ENCODE measurements around the gene UCK2. TPM values are rescaled to one million over a fixed set of nuclear protein-coding genes. Genes with fewer than 3 reads are reported as not detected.

The UCK2 gene
- total RNA-seq, 2 experiments from 2014 or later = 0.67 to 0.71 TPM

DNA sequence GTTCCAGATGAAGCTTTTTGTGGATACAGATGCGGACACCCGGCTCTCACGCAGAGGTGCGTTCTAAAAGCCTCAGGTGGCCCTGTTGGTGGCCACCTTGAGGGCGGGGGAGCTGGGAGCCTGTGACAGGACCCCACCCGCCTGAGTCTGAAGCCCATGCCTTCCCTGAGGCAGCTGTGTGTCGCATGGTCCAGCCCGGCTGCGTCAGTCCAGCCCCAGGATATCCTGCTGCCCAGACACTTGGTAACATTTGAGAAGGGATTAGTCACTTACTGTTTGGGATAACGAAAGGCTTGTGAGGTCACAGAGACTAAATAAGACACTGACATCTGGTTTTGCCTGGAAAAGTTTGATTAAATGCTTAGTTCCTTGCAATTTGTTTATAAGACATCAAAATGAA lies 68.9 kb downstream of the UCK2 start:
- ATAC-seq (ENCODE audit: poor library complexity) (no peak), DNase-seq (no peak)
- TF ChIP-seq, protein P1, sequence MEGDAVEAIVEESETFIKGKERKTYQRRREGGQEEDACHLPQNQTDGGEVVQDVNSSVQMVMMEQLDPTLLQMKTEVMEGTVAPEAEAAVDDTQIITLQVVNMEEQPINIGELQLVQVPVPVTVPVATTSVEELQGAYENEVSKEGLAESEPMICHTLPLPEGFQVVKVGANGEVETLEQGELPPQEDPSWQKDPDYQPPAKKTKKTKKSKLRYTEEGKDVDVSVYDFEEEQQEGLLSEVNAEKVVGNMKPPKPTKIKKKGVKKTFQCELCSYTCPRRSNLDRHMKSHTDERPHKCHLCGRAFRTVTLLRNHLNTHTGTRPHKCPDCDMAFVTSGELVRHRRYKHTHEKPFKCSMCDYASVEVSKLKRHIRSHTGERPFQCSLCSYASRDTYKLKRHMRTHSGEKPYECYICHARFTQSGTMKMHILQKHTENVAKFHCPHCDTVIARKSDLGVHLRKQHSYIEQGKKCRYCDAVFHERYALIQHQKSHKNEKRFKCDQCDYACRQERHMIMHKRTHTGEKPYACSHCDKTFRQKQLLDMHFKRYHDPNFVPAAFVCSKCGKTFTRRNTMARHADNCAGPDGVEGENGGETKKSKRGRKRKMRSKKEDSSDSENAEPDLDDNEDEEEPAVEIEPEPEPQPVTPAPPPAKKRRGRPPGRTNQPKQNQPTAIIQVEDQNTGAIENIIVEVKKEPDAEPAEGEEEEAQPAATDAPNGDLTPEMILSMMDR (IDR thresholded peaks at IDR 0.05) = no peak
- Histone ChIP-seq H3K4me3 (ENCODE audit: low read length) (no peak overlapping the region), H3K4me1 (ENCODE audit: insufficient read depth, low read length) (peaks cover 3% of the 10 kb centered on the region), H3K27ac (ENCODE audit: low read depth in 1 of 2, low read length in 2 of 2) (no peak overlapping the region), H3K36me3 (ENCODE audit: insufficient read depth, low read length) (no peaks in the 10 kb centered on the region), H3K9me3 (ENCODE audit: control insufficient read depth in 1 of 2, insufficient read depth in 1 of 2, low read length in 2 of 2) (no peaks in the 10 kb centered on the region), H3K27me3 (ENCODE audit: control insufficient read depth in 1 of 2, insufficient read depth in 2 of 2, low read length in 2 of 2) (no peaks in the 10 kb centered on the region)
- POLR2A ChIA-PET = interaction anchor here (0.6 kb wide), 1 partner anchor 99 kb away, joined by 4 read pairs; no protein-coding TSS in a partner anchor
- no peaks in the 10 kb centered on the region for H3K4me1 Mint-ChIP-seq (ENCODE audit: low read depth)
- no peaks in the 10 kb centered on the region for H3K36me3 Mint-ChIP-seq (ENCODE audit: low read depth)
- H3K4me3 Mint-ChIP-seq = no peak overlapping the region
- H3K27me3 Mint-ChIP-seq = no peaks in the 10 kb centered on the region
- CTCF ChIA-PET = no interaction called here
- intact Hi-C loops (cut with DNase I, micrococcal nuclease) = no loop called here
- H3K27ac Mint-ChIP-seq = no peak overlapping the region
- H3K9me3 Mint-ChIP-seq = no peaks in the 10 kb centered on the region

DNA sequence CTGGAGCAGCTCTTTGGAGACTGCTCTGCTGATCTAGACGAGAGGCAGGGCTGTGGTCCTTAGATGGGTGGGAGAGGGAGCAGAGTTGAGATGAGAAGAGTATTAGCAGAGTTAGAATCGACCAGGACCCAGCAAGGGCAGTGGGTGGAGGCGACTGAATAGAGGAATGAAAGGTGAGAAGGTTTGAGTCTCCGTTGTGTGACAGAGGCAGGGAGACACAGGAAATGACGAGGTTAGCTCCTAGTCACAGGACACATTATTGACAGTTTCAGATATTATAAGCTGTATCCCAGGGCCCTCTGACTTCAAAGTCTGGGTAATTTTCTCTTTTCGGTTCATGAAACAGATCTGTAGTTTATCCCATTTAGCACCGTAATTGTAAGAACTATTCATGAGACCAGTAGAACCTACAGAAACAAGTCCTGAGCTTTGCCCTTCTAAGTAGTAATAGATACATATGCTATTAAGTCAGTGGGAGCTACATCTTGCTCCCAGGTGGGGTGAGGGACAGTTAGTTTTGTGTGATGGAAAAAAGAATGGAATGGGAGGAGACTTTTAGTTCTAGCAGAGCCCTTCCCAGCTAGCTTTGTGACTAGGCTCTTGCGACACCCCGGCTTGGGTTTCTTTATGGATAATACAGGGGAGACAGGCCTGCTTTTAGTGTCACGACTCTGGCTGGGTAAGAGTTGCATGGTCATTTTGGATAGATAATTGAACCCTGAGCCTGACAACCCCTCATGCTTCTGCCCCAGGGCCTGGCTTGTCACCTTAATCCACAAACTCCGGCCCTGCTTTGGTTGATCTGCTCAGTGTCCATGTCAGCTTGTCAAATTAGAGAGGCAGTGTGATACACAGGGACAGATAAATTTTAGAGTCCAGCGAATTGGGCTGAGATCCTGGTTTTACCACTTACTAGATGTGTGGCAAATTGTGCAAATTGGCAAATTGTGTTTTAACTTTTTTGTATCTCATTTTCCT lies 70.2 kb downstream of the UCK2 start:
- CTCF ChIA-PET = no interaction called here
- Histone ChIP-seq H3K4me1 (ENCODE audit: insufficient read depth, low read length) (peaks cover 3% of the 10 kb centered on the region), H3K9me3 (ENCODE audit: control insufficient read depth in 1 of 2, insufficient read depth in 1 of 2, low read length in 2 of 2) (no peaks in the 10 kb centered on the region), H3K4me3 (ENCODE audit: low read length) (no peak overlapping the region), H3K27me3 (ENCODE audit: control insufficient read depth in 1 of 2, insufficient read depth in 2 of 2, low read length in 2 of 2) (no peaks in the 10 kb centered on the region), H3K36me3 (ENCODE audit: insufficient read depth, low read length) (no peaks in the 10 kb centered on the region), H3K27ac (ENCODE audit: low read depth in 1 of 2, low read length in 2 of 2) (no peak overlapping the region)
- Mint-ChIP-seq H3K36me3 (ENCODE audit: low read depth) (no peaks in the 10 kb centered on the region), H3K27me3 (no peaks in the 10 kb centered on the region), H3K9me3 (no peaks in the 10 kb centered on the region), H3K4me3 (no peak overlapping the region), H3K27ac (peak overlapping the region; percentile 5), H3K4me1 (ENCODE audit: low read depth) (no peaks in the 10 kb centered on the region)
- intact Hi-C loops (cut with DNase I, micrococcal nuclease) = no loop called here
- ATAC-seq (ENCODE audit: poor library complexity) = peak; percentile 49
- TF ChIP-seq, protein P1 (IDR thresholded peaks at IDR 0.05) = no peak
- POLR2A ChIA-PET = interaction anchor here (1.2 kb wide), 1 partner anchor 129 kb away, joined by 3 read pairs; the partner anchor contains the start of gene TMCO1
- DNase-seq = peak in 1 of 14 experiments; percentile 35

DNA sequence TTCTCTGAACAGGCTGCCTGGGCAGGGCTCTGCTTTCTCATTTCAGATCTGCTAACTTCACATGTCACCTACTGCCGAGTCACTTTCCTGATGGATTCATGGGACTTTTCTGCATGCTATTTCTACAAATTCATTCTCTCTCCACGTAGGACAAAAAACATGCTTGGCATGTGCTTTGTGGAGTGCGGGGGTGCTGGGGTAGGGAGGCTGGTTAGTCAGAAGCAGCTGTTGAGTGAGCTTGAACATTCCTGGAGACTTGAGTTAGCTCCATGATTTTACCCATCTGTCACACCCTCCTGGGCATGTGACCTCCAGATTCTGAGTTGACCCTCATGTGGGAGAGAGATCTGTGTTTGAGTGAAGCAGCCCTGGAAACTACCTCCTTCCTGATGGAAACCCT lies 71.4 kb downstream of the UCK2 start:
- TF ChIP-seq, protein P1 (IDR thresholded peaks at IDR 0.05) = no peak
- Mint-ChIP-seq H3K4me1 (ENCODE audit: low read depth) (no peaks in the 10 kb centered on the region), H3K9me3 (no peaks in the 10 kb centered on the region), H3K36me3 (ENCODE audit: low read depth) (no peaks in the 10 kb centered on the region), H3K27ac (no peak overlapping the region), H3K4me3 (no peak overlapping the region), H3K27me3 (no peaks in the 10 kb centered on the region)
- H3K36me3 ChIP-seq (ENCODE audit: insufficient read depth, low read length) = no peaks in the 10 kb centered on the region
- CTCF ChIA-PET = no interaction called here
- DNase-seq (no peak), ATAC-seq (ENCODE audit: poor library complexity) (no peak)
- H3K4me1 ChIP-seq (ENCODE audit: insufficient read depth, low read length) = peaks cover 3% of the 10 kb centered on the region
- intact Hi-C loops (cut with DNase I, micrococcal nuclease) = no loop called here
- POLR2A ChIA-PET = no interaction called here
- no peaks in the 10 kb centered on the region for H3K9me3 ChIP-seq (ENCODE audit: control insufficient read depth in 1 of 2, insufficient read depth in 1 of 2, low read length in 2 of 2)
- no peak overlapping the region for H3K4me3 ChIP-seq (ENCODE audit: low read length)
- H3K27me3 ChIP-seq (ENCODE audit: control insufficient read depth in 1 of 2, insufficient read depth in 2 of 2, low read length in 2 of 2) = no peaks in the 10 kb centered on the region
- H3K27ac ChIP-seq (ENCODE audit: low read depth in 1 of 2, low read length in 2 of 2) = no peak overlapping the region

All from CD4-positive, alpha-beta T cell (primary cell).